Testis (tissue), 3 donors: ENCODE results near the gene NPPB. TPM values are rescaled to one million over a fixed set of nuclear protein-coding genes. Genes with fewer than 3 reads are reported as not detected.

ENCODE experiments used
- DNase-seq: peaks from one replicate; pipeline ENCODE4 v3.0.0-alpha.2; 2019
- H3K27ac ChIP-seq, 2 donors: fragments of 200-600 bp; sonication (generic); one replicate each; pipeline ENCODE4 v1.5.1; 2019
- H3K27me3 ChIP-seq: fragments of 200-600 bp; sonication (generic); one replicate; pipeline ENCODE4 v1.5.1; 2019
- H3K36me3 ChIP-seq: fragments of 200-600 bp; sonication (generic); one replicate; pipeline ENCODE4 v1.5.1; 2017; ENCODE audit warnings: low read depth; ENCODE audit errors: missing control alignments
- H3K4me1 ChIP-seq: fragments of 200-600 bp; sonication (generic); one replicate; pipeline ENCODE4 v1.5.1; 2019
- H3K4me3 ChIP-seq, 2 donors: fragments of 200-600 bp; sonication (generic); one replicate each; pipeline ENCODE4 v1.5.1; 2017 to 2019
- H3K9me3 ChIP-seq: fragments of 200-600 bp; sonication (generic); one replicate; pipeline ENCODE4 v1.5.1; 2017
- CTCF ChIP-seq, 3 experiments: fragments of 450-650 bp in 2 of 3; fragments of 200-600 bp in 1 of 3; sonication (generic) in 1 of 3; IDR thresholded peaks; one replicate each; pipeline ENCODE4 v1.5.1; 2016 to 2019; ENCODE audit warnings: antibody characterized with exemption in 3 of 3, mild to moderate bottlenecking in 2 of 3, moderate library complexity in 1 of 3
- POLR2A ChIP-seq: fragments of 450-650 bp; IDR thresholded peaks from one replicate; pipeline ENCODE4 v1.6.1; 2017; ENCODE audit warnings: antibody characterized with exemption, mild to moderate bottlenecking, moderate library complexity
- WGBS, 2 donors: methylation state at CpG; one replicate each; pipeline ENCODE4 v1.1.5; 2018; 5-methylcytosine and 5-hydroxymethylcytosine counted together
- intact Hi-C: fragments of 100-400 bp; cut with DNase I; formaldehyde crosslinking; loops from one replicate; pipeline ENCODE4 v1.15.1; 2023; ENCODE audit warnings: low total_unique reads
- polyA plus RNA-seq: library from polyadenylated mRNA; stranded (reverse); fragments of 350-450 nt; fragmentation: Illumina TruSeq; extraction: RNeasy Lipid Tissue Mini Kit (QIAGEN cat#74804); gene quantifications from one replicate; pipeline ENCODE4 v1.2.3, GENCODE V29; 2014; ENCODE audit warnings: low read depth, low replicate concordance; ENCODE audit not compliant: insufficient read depth
- total RNA-seq, 2 donors: library from RNA; depleted of rRNA; stranded (reverse); fragments of >200 nt; gene quantifications; one replicate each; pipeline ENCODE4 v1.2.3, GENCODE V29; 2016

NPPB gene
- total and polyA plus RNA-seq, 3 donors from 2014 or later, result 0.50 TPM; not detected in 2

GRCh38 chr1:11888206-11888876 is 29.6 kb upstream of the NPPB start:
- H3K36me3 ChIP-seq, result no peaks in the 10 kb centered on the region
- no peaks in the 10 kb centered on the region for H3K27me3 ChIP-seq
- H3K9me3 ChIP-seq, result no peaks in the 10 kb centered on the region
- 86 to 87% methylated on average over 13 to 15 of the region's 15 CpGs for WGBS, 2 donors
- TF ChIP-seq POLR2A (no peak), CTCF (IDR thresholded peaks at IDR 0.05) (no peak)
- no peaks in the 10 kb centered on the region for H3K4me1 ChIP-seq
- H3K4me3 ChIP-seq, result no peak overlapping the region
- H3K27ac ChIP-seq, result no peak overlapping the region
- intact Hi-C loops, result no loop called here
- DNase-seq, result no peak

GRCh38 chr1:11887666-11888007 is 28.9 kb upstream of the NPPB start:
- Histone ChIP-seq H3K27me3 (no peaks in the 10 kb centered on the region), H3K27ac (no peak overlapping the region), H3K4me1 (peaks cover 4% of the 10 kb centered on the region), H3K36me3 (no peaks in the 10 kb centered on the region), H3K9me3 (no peaks in the 10 kb centered on the region), H3K4me3 (no peak overlapping the region)
- no peak for DNase-seq
- TF ChIP-seq CTCF (IDR thresholded peaks at IDR 0.05) (no peak), POLR2A (no peak)
- 71 to 92% methylated on average over 2 to 7 of the region's 7 CpGs for WGBS, 2 donors
- intact Hi-C loops, result no loop called here

- no peak for TF ChIP-seq CTCF (IDR thresholded peaks at IDR 0.05)
- no peak for TF ChIP-seq POLR2A
- Histone ChIP-seq H3K9me3 (no peaks in the 10 kb centered on the region), H3K27ac (no peak overlapping the region), H3K36me3 (no peaks in the 10 kb centered on the region), H3K4me1 (peaks cover 4% of the 10 kb centered on the region), H3K27me3 (no peaks in the 10 kb centered on the region), H3K4me3 (no peak overlapping the region)
- WGBS, 2 donors, result 67 to 69% methylated on average over 17 to 19 of the region's 19 CpGs
- DNase-seq, result peak; percentile 42
- intact Hi-C loops, result no loop called here
Observed at GRCh38 chr1:11886986-11887665, 28.4 kb upstream of the NPPB start.

- intact Hi-C loops, result no loop called here
- no peaks in the 10 kb centered on the region for H3K36me3 ChIP-seq
- peaks cover 4% of the 10 kb centered on the region for H3K4me1 ChIP-seq
- 79 to 89% methylated on average over 6 of the region's 6 CpGs for WGBS, 2 donors
- no peak overlapping the region for H3K27ac ChIP-seq
- TF ChIP-seq POLR2A (no peak), CTCF (IDR thresholded peaks at IDR 0.05) (no peak)
- no peak overlapping the region for H3K4me3 ChIP-seq
- H3K9me3 ChIP-seq, result no peaks in the 10 kb centered on the region
- H3K27me3 ChIP-seq, result no peaks in the 10 kb centered on the region
- DNase-seq, result no peak
Observed at GRCh38 chr1:11885916-11886315, 27.2 kb upstream of the NPPB start.
